ENCODE measurements around the gene HHATL. TPM values are rescaled to one million over a fixed set of nuclear protein-coding genes. Genes with fewer than 3 reads are reported as not detected.
A peak's percentile ranks its signal among the peaks of the same experiment; 100 is the strongest.

The HHATL gene
- polyA plus RNA-seq, 1 experiment = not detected

- ChIA-PET CTCF (no interaction called here), POLR2A (no interaction called here)
- DNase-seq (ENCODE audit: low read depth, low spot score) = no peak
- TF ChIP-seq CTCF (IDR thresholded peaks at IDR 0.05; ENCODE audit: low read depth, low read length) = no peak
- Histone ChIP-seq H3K27me3 (ENCODE audit: control insufficient read depth, insufficient read depth, low read length) (no peaks in the 10 kb centered on the region), H3K27ac (ENCODE audit: low read depth, low read length) (no peak overlapping the region), H3K4me3 (ENCODE audit: low read depth, low read length) (no peak overlapping the region), H3K9me3 (ENCODE audit: control insufficient read depth, insufficient read depth, low read length) (no peaks in the 10 kb centered on the region; the same call in 1 of the 2 replicates)
These were observed 44.4 kb downstream of the HHATL start for GRCh38 chr3:42658091-42658770.

GRCh38 chr3:42657675-42658074 is 44.9 kb downstream of the HHATL start:
- no peak overlapping the region for H3K4me3 ChIP-seq (ENCODE audit: low read depth, low read length)
- no peak overlapping the region for H3K27ac ChIP-seq (ENCODE audit: low read depth, low read length)
- no peak for TF ChIP-seq CTCF (IDR thresholded peaks at IDR 0.05; ENCODE audit: low read depth, low read length)
- ChIA-PET CTCF (no interaction called here), POLR2A (no interaction called here)
- DNase-seq (ENCODE audit: low read depth, low spot score) = no peak
- H3K27me3 ChIP-seq (ENCODE audit: control insufficient read depth, insufficient read depth, low read length) = no peaks in the 10 kb centered on the region
- H3K9me3 ChIP-seq (ENCODE audit: control insufficient read depth, insufficient read depth, low read length) = no peaks in the 10 kb centered on the region; the same call in 1 of the 2 replicates

- CTCF ChIA-PET = no interaction called here
- H3K27me3 ChIP-seq (ENCODE audit: control insufficient read depth, insufficient read depth, low read length) = no peaks in the 10 kb centered on the region
- POLR2A ChIA-PET = no interaction called here
- H3K9me3 ChIP-seq (ENCODE audit: control insufficient read depth, insufficient read depth, low read length) = no peaks in the 10 kb centered on the region; the same call in 1 of the 2 replicates
- no peak overlapping the region for H3K27ac ChIP-seq (ENCODE audit: low read depth, low read length)
- no peak for DNase-seq (ENCODE audit: low read depth, low spot score)
- TF ChIP-seq CTCF (IDR thresholded peaks at IDR 0.05; ENCODE audit: low read depth, low read length) = no peak
- H3K4me3 ChIP-seq (ENCODE audit: low read depth, low read length) = no peak overlapping the region
These were observed 45.7 kb downstream of the HHATL start for GRCh38 chr3:42656680-42657610.

GRCh38 chr3:42655980-42656679 is 46.5 kb downstream of the HHATL start:
- no peaks in the 10 kb centered on the region for H3K27me3 ChIP-seq (ENCODE audit: control insufficient read depth, insufficient read depth, low read length)
- peak overlapping the region; percentile 64; the same call in 1 of the 2 replicates for H3K4me3 ChIP-seq (ENCODE audit: low read depth, low read length)
- POLR2A ChIA-PET = no interaction called here
- H3K27ac ChIP-seq (ENCODE audit: low read depth, low read length) = peak overlapping the region; percentile 11
- no peak for DNase-seq (ENCODE audit: low read depth, low spot score)
- no peaks in the 10 kb centered on the region; the same call in 1 of the 2 replicates for H3K9me3 ChIP-seq (ENCODE audit: control insufficient read depth, insufficient read depth, low read length)
- CTCF ChIA-PET = no interaction called here
- TF ChIP-seq CTCF (IDR thresholded peaks at IDR 0.05; ENCODE audit: low read depth, low read length) = no peak

All from AG04450 (cell line).